B cell (primary cell): ENCODE results near the gene ABCC1. TPM values are rescaled to one million over a fixed set of nuclear protein-coding genes. Genes with fewer than 3 reads are reported as not detected.

Experiments used
- ATAC-seq: fragments of 200-7000 bp; cut with Tn5 transposase; one replicate; pipeline ENCODE4 v1.10.0; 2021; ENCODE audit warnings: low read depth, mild to moderate bottlenecking, moderate number of reproducible peaks, moderate library complexity
- CTCF ChIA-PET: fragments of 350-600 bp; sonication (Branson Sonifier 250); formaldehyde crosslinking; loops from one replicate; lab custom pipeline; 2021; ENCODE audit warnings: antibody characterized with exemption, inconsistent platforms; lab: Charles Lee
- POLR2A ChIA-PET: fragments of 350-600 bp; sonication (Branson Sonifier 250); formaldehyde crosslinking; loops from one replicate; lab custom pipeline; 2021; ENCODE audit warnings: antibody characterized with exemption; lab: Charles Lee
- DNase-seq: peaks from one replicate; pipeline ENCODE4 v3.0.0; 2013
- H2AFZ ChIP-seq: 2 replicates; pipeline ENCODE4 v1.6.1; 2012; ENCODE audit warnings: mild to moderate bottlenecking, low read depth, low read length; ENCODE audit not compliant: insufficient read depth, poor library complexity, severe bottlenecking
- H3K27ac ChIP-seq, 2 donors: 1 replicate in 1 of 2; 2 replicates in 1 of 2; pipeline ENCODE4 v1.5.1; 2012 to 2013; ENCODE audit warnings: low read length in 2 of 2, mild to moderate bottlenecking in 2 of 2, moderate library complexity in 1 of 2
- H3K27me3 ChIP-seq, 4 experiments: fragments of 200-600 bp in 1 of 4; sonication (generic) in 1 of 4; replicated peaks in 1 of 4; 1 replicate in 2 of 4; 2 replicates in 2 of 4; pipeline versions ENCODE4 v1.6.1 to v1.7.0; 2013 to 2016; ENCODE audit warnings: low read length in 3 of 4, mild to moderate bottlenecking in 2 of 4, mixed read lengths in 1 of 4, moderate library complexity in 1 of 4; ENCODE audit not compliant: insufficient read depth in 4 of 4, control insufficient read depth in 3 of 4; ENCODE audit errors: control extremely low read depth in 1 of 4
- H3K36me3 ChIP-seq, 2 experiments: replicated peaks in 1 of 2; 1 replicate in 1 of 2; 2 replicates in 1 of 2; pipeline versions ENCODE4 v1.6.1 to v1.7.1; 2013; ENCODE audit warnings: low read length in 1 of 2; ENCODE audit not compliant: insufficient read depth in 2 of 2, control insufficient read depth in 1 of 2; ENCODE audit errors: control extremely low read depth in 1 of 2, extremely low read depth in 1 of 2
- H3K4me1 ChIP-seq, 2 donors: fragments of 200-600 bp in 1 of 2; sonication (generic) in 1 of 2; 1 replicate in 1 of 2; 2 replicates in 1 of 2; pipeline versions ENCODE4 v1.5.1 to v1.6.1; 2013 to 2017; ENCODE audit warnings: low read length in 2 of 2; ENCODE audit not compliant: control insufficient read depth in 2 of 2, insufficient read depth in 2 of 2
- H3K4me2 ChIP-seq: replicated peaks from 2 replicates; pipeline ENCODE3; 2012; ENCODE audit warnings: mild to moderate bottlenecking, low read depth, low read length; ENCODE audit not compliant: poor library complexity, severe bottlenecking
- H3K4me3 ChIP-seq, 5 experiments: fragments of 200-600 bp in 1 of 5; sonication (generic) in 1 of 5; 1 replicate in 3 of 5; 2 replicates in 2 of 5; pipeline versions ENCODE4 v1.5.1 to v1.7.0; 2011 to 2016; ENCODE audit warnings: low read length in 4 of 5, mild to moderate bottlenecking in 4 of 5, low read depth in 2 of 5, control low read depth in 1 of 5, moderate library complexity in 1 of 5; ENCODE audit not compliant: insufficient read depth in 1 of 5; ENCODE audit errors: control extremely low read depth in 1 of 5, extremely low read depth in 1 of 5
- H3K79me2 ChIP-seq: fragments of 200-600 bp; sonication (generic); one replicate; pipeline ENCODE4 v1.6.0; 2016; ENCODE audit warnings: low read length; ENCODE audit not compliant: control insufficient read depth, insufficient read depth
- H3K9ac ChIP-seq: fragments of 200-600 bp; sonication (generic); 2 replicates; pipeline ENCODE4 v1.6.1; 2017; ENCODE audit warnings: mild to moderate bottlenecking, low read length, moderate library complexity
- H3K9me3 ChIP-seq, 3 donors: one replicate each; pipeline versions ENCODE4 v1.6.1 to v1.7.1; 2013; ENCODE audit warnings: low read length in 2 of 3; ENCODE audit not compliant: control insufficient read depth in 2 of 3, insufficient read depth in 1 of 3; ENCODE audit errors: control extremely low read depth in 1 of 3
- H4K20me1 ChIP-seq: 2 replicates; pipeline ENCODE4 v1.6.0; 2012; ENCODE audit warnings: mild to moderate bottlenecking, low read length; ENCODE audit not compliant: insufficient read depth, control insufficient read depth, poor library complexity, severe bottlenecking
- H3K27ac Mint-ChIP-seq: one replicate; pipeline ENCODE4 v1.8.0; 2021; ENCODE audit warnings: mixed read lengths
- H3K27me3 Mint-ChIP-seq: one replicate; pipeline ENCODE4 v1.8.0; 2021; ENCODE audit warnings: mixed read lengths
- H3K4me1 Mint-ChIP-seq: one replicate; pipeline ENCODE4 v1.8.0; 2021; ENCODE audit warnings: mixed read lengths
- H3K4me3 Mint-ChIP-seq: one replicate; pipeline ENCODE4 v1.8.0; 2021; ENCODE audit warnings: mixed read lengths
- H3K9me3 Mint-ChIP-seq: one replicate; pipeline ENCODE4 v1.8.0; 2022; ENCODE audit warnings: mixed read lengths; ENCODE audit not compliant: insufficient read depth
- EZH2 ChIP-seq: IDR thresholded peaks from 2 replicates; pipeline ENCODE4 v1.6.1; 2012; ENCODE audit warnings: borderline replicate concordance, low read depth, mild to moderate bottlenecking, moderate library complexity, low read length; ENCODE audit not compliant: insufficient read depth, poor library complexity, severe bottlenecking
- WGBS: methylation state at CpG from one replicate; pipeline ENCODE4 v1.1.5; 2013; ENCODE audit warnings: missing lambda C conversion rate; ENCODE audit not compliant: insufficient coverage; 5-methylcytosine and 5-hydroxymethylcytosine counted together
- intact Hi-C: fragments of 100-400 bp; cut with micrococcal nuclease; formaldehyde crosslinking; loops from one replicate; pipeline ENCODE4 v1.10.0; 2022
- polyA plus RNA-seq: library from polyadenylated mRNA; depleted of rRNA; stranded (reverse); fragments of >200 nt; gene quantifications from 2 replicates; pipeline ENCODE4 v1.2.3, GENCODE V29; 2012
- total RNA-seq, 2 donors: library from RNA; stranded (reverse); fragments of 120-200 nt in 1 of 2; gene quantifications; 1 replicate in 1 of 2; 2 replicates in 1 of 2; pipeline versions ENCODE4 v1.2.3 to v1.2.4, GENCODE V29; 2013 to 2022
- TF ChIP-seq, protein P1 (sequence below): fragments of 200-600 bp; IDR thresholded peaks from one replicate; pipeline ENCODE4 v1.8.0; 2022; ENCODE audit warnings: antibody characterized with exemption, mild to moderate bottlenecking

The ABCC1 gene
- total and polyA plus RNA-seq, 2 donors (not counting 1 experiment from before 2014, with no cell fraction given) = 21.8 to 73.0 TPM

GRCh38 chr16:16041196-16041892, 91.9 kb downstream of the ABCC1 start:
- TF ChIP-seq EZH2 = no peak
- TF ChIP-seq, protein P1, sequence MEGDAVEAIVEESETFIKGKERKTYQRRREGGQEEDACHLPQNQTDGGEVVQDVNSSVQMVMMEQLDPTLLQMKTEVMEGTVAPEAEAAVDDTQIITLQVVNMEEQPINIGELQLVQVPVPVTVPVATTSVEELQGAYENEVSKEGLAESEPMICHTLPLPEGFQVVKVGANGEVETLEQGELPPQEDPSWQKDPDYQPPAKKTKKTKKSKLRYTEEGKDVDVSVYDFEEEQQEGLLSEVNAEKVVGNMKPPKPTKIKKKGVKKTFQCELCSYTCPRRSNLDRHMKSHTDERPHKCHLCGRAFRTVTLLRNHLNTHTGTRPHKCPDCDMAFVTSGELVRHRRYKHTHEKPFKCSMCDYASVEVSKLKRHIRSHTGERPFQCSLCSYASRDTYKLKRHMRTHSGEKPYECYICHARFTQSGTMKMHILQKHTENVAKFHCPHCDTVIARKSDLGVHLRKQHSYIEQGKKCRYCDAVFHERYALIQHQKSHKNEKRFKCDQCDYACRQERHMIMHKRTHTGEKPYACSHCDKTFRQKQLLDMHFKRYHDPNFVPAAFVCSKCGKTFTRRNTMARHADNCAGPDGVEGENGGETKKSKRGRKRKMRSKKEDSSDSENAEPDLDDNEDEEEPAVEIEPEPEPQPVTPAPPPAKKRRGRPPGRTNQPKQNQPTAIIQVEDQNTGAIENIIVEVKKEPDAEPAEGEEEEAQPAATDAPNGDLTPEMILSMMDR = no peak
- Histone ChIP-seq H3K4me3 (no peak overlapping the region), H3K4me2 (no peak overlapping the region), H3K79me2 (peaks cover 12% of the 10 kb centered on the region), H3K4me1 (peaks cover 0 to 5% of the 10 kb centered on the region in 2 donors), H3K36me3 (peaks cover 0 to 66% of the 10 kb centered on the region in 2 experiments), H3K27me3 (no peaks in the 10 kb centered on the region), H3K9ac (no peak overlapping the region), H4K20me1 (no peaks in the 10 kb centered on the region), H3K9me3 (no peaks in the 10 kb centered on the region), H2AFZ (no peak overlapping the region), H3K27ac (no peak overlapping the region)
- intact Hi-C loops = no loop called here
- Mint-ChIP-seq H3K27me3 (no peaks in the 10 kb centered on the region), H3K4me3 (no peak overlapping the region), H3K4me1 (peaks cover 11% of the 10 kb centered on the region), H3K9me3 (no peaks in the 10 kb centered on the region), H3K27ac (no peak overlapping the region)
- ATAC-seq (no peak), DNase-seq (no peak)
- 93% methylated on average over 9 of the region's 10 CpGs for WGBS
- POLR2A ChIA-PET = interaction anchor here (0.6 kb wide), 1 partner anchor 67 kb away, joined by 3 read pairs; no protein-coding TSS in a partner anchor
- CTCF ChIA-PET = interaction anchor here (0.7 to 1.8 kb wide), 2 partner anchors 14 to 527 kb away, joined by 5 to 6 read pairs; no protein-coding TSS in a partner anchor

- H3K9me3 Mint-ChIP-seq = no peaks in the 10 kb centered on the region
- Histone ChIP-seq H3K4me3 (no peak overlapping the region), H3K27me3 (no peaks in the 10 kb centered on the region), H3K36me3 (peaks cover 0 to 66% of the 10 kb centered on the region in 2 experiments), H3K27ac (no peak overlapping the region), H2AFZ (no peak overlapping the region), H3K9ac (no peak overlapping the region), H3K4me1 (peaks cover 0 to 5% of the 10 kb centered on the region in 2 donors), H3K4me2 (no peak overlapping the region), H3K79me2 (peaks cover 12% of the 10 kb centered on the region), H3K9me3 (no peaks in the 10 kb centered on the region), H4K20me1 (no peaks in the 10 kb centered on the region)
- H3K4me3 Mint-ChIP-seq = no peak overlapping the region
- peaks cover 11% of the 10 kb centered on the region for H3K4me1 Mint-ChIP-seq
- no peak for ATAC-seq
- WGBS = 100% methylated on average over 2 of the region's 2 CpGs
- no peaks in the 10 kb centered on the region for H3K27me3 Mint-ChIP-seq
- no peak for TF ChIP-seq EZH2
- TF ChIP-seq, protein P1 = no peak
- no peak overlapping the region for H3K27ac Mint-ChIP-seq
- no peak for DNase-seq
- CTCF ChIA-PET = interaction anchor here (1.8 kb wide), 1 partner anchor 15 kb away, joined by 5 read pairs; no protein-coding TSS in a partner anchor
- POLR2A ChIA-PET = interaction anchor here (0.6 kb wide), 1 partner anchor 67 kb away, joined by 3 read pairs; no protein-coding TSS in a partner anchor
- intact Hi-C loops = no loop called here
Measured at GRCh38 chr16:16042076-16042475, 92.7 kb downstream of the ABCC1 start.
